HG03097 (cell line): ENCODE data around the gene DZIP1L.
"Not testable (repeated sequence)": the region's sequence is repeated elsewhere in the genome, so short reads cannot be mapped to it uniquely, and the experiment has no call there.

ENCODE experiments used
- ATAC-seq: cut with Tn5 transposase; IDR thresholded peaks from one replicate; pipeline ENCODE4 v1.9.1; 2021; ENCODE audit not compliant: unreplicated experiment, low FRiP score

The DZIP1L gene

GRCh38 chr3:138114431-138114918, 933 bp downstream of the DZIP1L start:
- ATAC-seq: no peak

DNA sequence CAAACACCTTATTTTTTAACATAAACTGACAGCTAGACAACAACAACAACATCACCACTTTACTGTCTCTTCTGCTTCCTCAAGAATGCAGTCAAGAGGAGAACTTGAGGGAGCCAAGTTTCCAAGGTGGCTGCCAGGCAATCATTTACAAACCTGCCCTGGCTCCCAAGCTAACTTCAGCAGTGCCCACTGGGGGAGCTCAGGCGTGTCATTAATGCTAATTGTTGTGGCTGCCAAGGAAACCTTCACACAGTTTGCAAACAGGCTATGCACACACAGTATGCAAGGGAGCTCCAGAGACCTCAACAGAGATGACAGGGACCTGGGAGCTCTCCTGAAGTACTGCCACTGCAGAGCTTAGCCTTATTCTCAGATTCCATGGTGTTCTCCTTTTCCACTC, 2.1 kb downstream of the DZIP1L start:
- no peak for ATAC-seq

DNA sequence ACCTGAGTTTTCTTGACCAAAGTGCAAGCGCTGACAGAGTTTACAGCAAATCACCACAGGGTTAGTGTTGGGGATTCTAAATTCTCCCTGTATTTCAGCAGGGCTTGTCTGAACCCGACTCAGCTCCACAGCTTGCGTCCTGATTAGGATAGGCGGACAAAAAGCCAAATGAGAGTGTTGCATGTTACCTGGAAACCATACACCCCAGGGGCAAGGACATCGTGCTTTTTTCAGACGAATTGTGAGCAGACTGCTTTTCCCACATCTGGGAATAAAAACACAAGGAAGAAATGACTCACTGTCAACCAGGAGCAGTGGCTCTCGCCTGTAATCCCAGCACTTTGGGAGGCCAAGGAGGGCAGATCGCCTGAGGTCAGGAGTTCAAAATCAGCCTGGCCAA, 3.0 kb downstream of the DZIP1L start:
- ATAC-seq: no peak

DNA sequence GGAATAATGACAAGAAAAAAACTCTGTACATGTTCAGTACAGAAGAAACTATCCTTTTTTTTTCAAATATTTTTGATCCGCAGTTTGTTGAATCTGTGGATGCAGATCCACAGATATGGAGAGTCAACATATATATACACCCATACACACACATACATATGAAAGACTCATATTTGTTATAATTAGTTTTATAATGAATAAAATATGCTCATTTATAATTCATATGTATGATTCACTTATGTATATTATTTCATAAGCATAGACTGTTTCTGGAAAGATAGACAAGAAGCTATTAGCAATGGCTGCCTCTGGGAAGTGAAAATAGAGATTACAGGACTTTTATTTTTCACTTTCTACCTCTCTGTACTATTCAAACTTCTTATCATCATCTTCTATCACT, 9.8 kb downstream of the DZIP1L start:
- no peak for ATAC-seq

GRCh38 chr3:138103466-138103865, 11.9 kb downstream of the DZIP1L start:
- no peak for ATAC-seq

- ATAC-seq: not testable (repeated sequence)
Measured at GRCh38 chr3:138101351-138101940, 14.0 kb downstream of the DZIP1L start.

DNA sequence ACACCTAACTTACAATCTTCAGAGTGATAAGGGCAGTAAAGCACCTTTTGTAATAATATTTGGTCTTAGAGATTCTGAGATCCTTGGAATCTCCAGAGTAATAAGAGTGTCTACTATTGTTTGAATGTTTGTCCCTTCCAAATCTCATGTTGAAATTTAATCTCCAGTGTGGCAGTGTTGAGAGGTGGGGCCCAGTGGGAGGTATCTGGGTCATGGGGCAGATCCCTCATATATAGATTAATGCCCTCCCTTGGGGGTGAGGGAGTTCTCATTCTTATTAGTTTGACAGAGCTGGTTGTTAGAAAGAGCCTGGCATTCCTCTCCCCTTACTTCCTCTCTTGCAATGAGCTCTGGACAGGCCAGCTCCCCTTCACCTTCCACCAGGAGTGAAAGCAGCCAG, 16.0 kb downstream of the DZIP1L start:
- no peak for ATAC-seq

GRCh38 chr3:138097192-138098172, 17.9 kb downstream of the DZIP1L start:
- no peak for ATAC-seq

DNA sequence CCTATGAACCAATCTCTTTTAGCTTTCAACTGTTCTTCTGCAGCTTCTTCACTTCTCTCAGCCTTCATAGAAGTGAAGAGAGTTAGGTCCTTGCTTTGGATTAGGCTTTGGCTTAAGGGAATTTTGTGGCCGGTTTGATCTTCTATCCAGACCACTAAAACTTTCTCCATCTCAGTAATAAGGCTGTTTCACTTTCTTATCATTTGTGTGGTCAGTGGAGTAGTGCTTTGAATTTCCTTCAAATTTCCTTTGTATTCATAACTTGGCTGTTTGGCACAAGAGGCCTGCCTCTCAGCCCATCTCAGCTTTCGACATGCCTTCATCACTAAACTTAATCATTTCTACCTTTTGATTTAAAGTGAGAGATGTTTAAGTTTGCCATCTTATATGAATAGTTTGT, 21.7 kb downstream of the DZIP1L start:
- no peak for ATAC-seq

DNA sequence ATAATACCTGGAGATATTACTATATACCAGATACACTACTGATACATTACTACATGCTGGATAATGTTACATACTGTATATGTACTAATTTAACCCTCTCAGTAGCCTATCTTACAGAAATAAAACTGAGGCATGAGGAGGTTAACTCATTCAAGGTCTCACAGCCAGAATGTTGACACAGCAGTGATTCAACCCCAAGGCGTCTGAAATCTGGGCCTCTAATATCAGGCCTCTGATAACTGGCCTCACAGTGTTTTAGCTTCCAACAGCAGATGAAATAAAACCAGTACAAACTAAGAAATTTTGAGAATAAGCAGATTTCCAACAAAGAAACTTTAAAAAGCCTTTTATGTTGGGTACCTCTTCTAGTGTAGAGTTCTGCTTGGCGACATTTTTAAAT, 23.4 kb downstream of the DZIP1L start:
- ATAC-seq: no peak

GRCh38 chr3:138089091-138089490, 26.3 kb downstream of the DZIP1L start:
- no peak for ATAC-seq

DNA sequence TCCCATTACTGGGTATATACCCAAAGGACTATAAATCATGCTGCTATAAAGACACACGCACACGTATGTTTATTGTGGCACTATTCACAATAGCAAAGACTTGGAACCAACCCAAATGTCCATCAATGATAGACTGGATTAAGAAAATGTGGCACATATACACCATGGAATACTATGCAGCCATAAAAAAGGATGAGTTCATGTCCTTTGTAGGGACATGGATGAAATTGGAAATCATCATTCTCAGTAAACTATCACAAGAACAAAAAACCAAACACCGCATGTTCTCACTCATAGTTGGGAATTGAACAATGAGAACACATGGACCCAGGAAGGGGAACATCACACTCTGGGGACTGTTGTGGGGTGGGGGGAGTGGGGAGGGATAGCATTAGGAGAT, 29.7 kb downstream of the DZIP1L start:
- ATAC-seq: not testable (repeated sequence)

DNA sequence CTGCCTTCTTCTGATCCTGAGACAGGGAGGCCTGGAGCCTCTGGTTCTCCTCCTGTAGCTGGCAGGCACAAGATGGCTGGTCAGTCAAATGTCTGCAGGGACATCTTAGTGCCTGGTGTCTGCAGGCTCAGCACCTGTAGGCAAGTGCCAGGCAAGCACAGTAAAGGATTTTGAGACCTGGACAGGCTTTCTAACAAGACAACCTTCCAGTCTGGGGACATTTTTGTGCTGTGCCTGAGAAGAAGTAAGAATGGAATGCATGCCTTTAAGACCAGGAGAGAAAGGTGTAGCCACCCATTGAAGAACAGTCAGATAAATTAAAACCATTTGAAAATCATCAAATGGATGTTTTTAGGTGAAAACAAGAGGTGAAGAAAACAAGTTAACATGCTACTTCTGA, 31.2 kb downstream of the DZIP1L start:
- ATAC-seq: no peak

DNA sequence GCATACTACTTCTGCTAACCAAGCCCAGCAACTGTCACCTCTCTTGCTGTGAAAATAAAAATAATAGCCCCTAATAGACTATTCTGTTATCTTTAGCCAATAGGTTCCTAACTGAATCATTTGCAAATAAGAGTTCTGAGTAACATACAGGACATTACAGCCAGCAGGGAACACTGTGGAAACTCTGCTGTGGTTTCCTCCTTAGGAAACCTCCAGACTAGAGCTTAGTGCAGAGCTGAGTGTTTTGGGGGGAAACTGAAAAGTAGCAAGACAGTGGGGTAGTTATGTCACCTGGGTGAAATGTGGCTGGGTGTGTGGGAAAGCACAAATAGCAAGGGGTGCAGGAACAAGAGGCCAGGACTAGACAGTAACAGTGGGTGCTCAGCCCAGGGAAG, 32.4 kb downstream of the DZIP1L start:
- ATAC-seq: no peak

DNA sequence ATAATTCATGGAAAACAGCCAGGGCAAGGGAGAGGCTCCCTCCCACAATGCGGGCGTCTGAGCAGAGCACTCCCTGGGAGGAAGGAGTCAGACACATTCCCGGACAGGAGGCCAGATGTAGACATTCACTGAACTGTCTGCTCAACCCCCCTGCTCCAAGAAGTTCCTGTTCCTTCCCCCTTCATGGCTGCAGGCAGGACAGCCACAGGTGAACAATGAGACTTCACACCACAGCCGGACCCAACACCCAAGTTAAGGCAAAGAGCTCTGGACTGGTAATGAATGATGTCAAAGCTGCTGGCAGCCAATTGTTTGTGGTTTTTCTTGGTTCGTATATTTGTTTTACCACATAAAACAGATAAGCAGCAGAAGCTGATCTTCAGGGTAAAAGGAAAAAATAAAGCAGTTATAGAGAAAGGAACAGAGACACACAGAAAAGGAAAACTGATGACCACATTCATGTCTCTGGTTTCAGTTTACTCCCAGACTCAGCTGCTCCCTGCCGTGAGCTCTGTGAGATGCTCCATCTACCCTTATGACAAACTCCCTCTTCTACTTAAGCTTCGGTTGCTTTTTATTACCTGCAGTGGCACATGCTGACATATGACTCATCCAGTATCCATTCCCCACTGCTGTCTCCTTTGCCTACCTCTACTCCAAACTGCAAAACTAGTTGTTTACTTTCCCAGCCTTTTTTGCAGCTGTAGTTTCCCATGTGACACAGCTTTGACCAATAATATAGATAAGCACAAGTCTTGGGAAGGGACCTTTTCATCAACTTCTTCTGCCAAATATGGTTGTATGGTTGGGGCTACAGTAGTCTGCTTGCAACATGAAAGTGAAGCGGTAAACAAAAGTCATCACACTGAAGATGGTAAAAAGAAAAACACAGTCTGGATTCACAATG, 33.1 kb downstream of the DZIP1L start:
- no peak for ATAC-seq

DNA sequence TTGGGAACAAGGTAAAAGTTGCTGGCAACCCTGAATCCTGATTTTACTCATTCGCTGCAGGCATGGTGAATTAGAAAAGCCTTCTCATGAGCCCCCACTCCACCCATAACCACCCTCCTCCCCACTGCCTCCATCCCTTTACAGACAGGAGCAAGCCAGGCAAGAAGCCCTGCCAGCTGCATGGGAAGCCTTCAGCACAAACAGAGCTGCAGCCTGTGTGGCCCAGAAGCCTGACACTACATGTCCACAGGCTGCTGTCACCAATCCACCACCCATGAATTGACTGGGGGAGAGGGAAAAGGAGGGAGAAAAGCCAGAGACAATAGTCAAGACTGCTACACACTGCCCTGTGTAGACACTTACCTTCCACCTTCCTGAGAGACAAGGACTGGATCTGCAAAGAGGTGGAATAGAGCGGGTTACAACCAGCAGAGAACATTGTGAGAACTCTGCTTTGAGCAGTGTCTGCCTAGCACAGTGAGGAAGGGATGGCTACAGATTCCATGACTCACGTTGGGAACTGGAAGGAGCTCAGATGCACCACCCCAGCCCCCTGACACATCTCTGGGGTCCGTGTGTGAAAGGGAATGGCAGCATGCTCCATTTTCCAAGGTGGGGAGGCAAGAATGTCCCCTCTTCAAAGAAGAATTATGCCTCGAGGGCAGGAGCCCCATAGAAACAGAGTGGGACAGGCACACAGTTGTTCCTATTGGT, 33.9 kb downstream of the DZIP1L start:
- ATAC-seq: no peak

GRCh38 chr3:138079901-138080300, 35.5 kb downstream of the DZIP1L start:
- ATAC-seq: no peak

- ATAC-seq: no peak
Measured at GRCh38 chr3:138078901-138079344, 36.5 kb downstream of the DZIP1L start.

DNA sequence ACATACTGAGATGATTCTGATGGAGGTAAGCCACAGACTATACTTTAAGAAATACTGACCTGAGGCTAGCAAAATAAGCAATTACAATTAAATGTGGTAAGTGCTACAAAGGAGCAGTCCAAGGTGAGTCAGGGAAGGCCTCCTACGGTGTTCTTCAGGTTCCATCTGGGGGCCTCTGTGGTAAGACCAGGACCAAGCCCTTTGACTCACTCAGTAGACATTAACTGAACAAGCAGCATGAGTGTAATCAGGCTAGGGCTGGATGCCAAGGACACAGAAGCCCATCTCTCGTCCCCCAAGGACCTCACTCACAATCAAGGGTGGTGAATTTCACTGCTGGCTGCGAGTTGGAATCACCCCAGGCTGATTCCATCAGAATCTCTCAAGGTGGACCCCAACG, 37.3 kb downstream of the DZIP1L start:
- ATAC-seq: no peak

DNA sequence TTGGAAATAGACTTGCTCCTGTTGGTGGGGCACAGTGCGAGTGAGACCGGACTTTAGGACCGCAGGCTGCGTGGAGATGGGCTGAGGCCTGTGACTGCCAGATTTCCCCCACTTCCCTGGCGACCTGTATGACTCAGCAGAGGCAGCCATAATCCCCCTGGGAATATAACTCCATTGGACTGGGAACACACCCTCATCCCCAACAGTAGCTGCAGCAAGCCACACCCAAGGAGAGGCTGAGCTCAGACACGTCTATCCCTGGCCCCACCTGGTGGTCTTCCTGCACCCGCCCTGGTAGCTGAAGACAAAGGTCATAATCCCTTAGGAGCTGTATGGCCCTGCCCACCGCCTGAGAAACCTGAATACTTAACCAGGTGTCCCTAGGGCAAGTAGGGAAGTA, 42.6 kb downstream of the DZIP1L start:
- no peak for ATAC-seq
